ENCODE measurements around the gene IQSEC1. TPM values are rescaled to one million over a fixed set of nuclear protein-coding genes. Genes with fewer than 3 reads are reported as not detected.

IQSEC1 gene
- total and polyA plus RNA-seq, 2 donors (not counting 3 experiments of a cell fraction or from before 2014, with no cell fraction given), result 5.2 to 18.0 TPM

- DNase-seq (ENCODE audit: low read depth, low spot score) (no peak), FAIRE-seq (no peak)
- Histone ChIP-seq H3K79me2 (ENCODE audit: control insufficient read depth, insufficient read depth, low read length) (no peaks in the 10 kb centered on the region), H3K9me1 (replicated peaks; ENCODE audit: control insufficient read depth, extremely low read depth, insufficient read depth, low read length) (no peaks in the 10 kb centered on the region), H3K9me3 (replicated peaks; ENCODE audit: control insufficient read depth, insufficient read depth, low read length) (no peaks in the 10 kb centered on the region), H2AFZ (ENCODE audit: low read depth, low read length) (no peak overlapping the region), H3K9ac (replicated peaks; ENCODE audit: extremely low read depth, insufficient read depth, low read length) (no peak overlapping the region), H3K27ac (ENCODE audit: insufficient read depth, low read depth, low read length) (no peak overlapping the region), H3K4me3 (replicated peaks in 1 of 3; ENCODE audit: insufficient read depth in 1 of 3, low read depth in 1 of 3, low read length in 3 of 3) (no peak overlapping the region), H3K4me1 (ENCODE audit: control insufficient read depth, extremely low read depth, insufficient read depth, low read length) (peaks cover 8% of the 10 kb centered on the region), H3K27me3 (ENCODE audit: control insufficient read depth in 2 of 2, insufficient read depth in 2 of 2, low read length in 2 of 2) (peaks cover 0 to 3% of the 10 kb centered on the region in 2 experiments), H3K36me3 (ENCODE audit: control insufficient read depth in 2 of 2, extremely low read depth in 1 of 2, insufficient read depth in 2 of 2, low read length in 2 of 2) (no peaks in the 10 kb centered on the region), H3K4me2 (ENCODE audit: insufficient read depth, low read length) (no peak overlapping the region), H4K20me1 (replicated peaks; ENCODE audit: control insufficient read depth, extremely low read depth, insufficient read depth, low read length) (no peaks in the 10 kb centered on the region)
- intact Hi-C loops (cut with micrococcal nuclease), result no loop called here
- POLR2A ChIA-PET, result no interaction called here
- dilution Hi-C loops (cut with MboI; ENCODE audit: extremely low pct_ligation_motif_present, low sequenced_read_pairs), result no loop called here
- TF ChIP-seq JUN (IDR thresholded peaks at IDR 0.05; ENCODE audit: borderline replicate concordance, insufficient read depth, insufficient read length, low read depth) (no peak), POLR2A (IDR thresholded peaks at IDR 0.05; ENCODE audit: low read depth, low read length) (no peak), MYC (IDR thresholded peaks at IDR 0.05; ENCODE audit: low read depth, low read length) (no peak), POLR2AphosphoS5 (IDR thresholded peaks at IDR 0.05; ENCODE audit: insufficient read depth, low read depth, low read length) (no peak), FOS (IDR thresholded peaks at IDR 0.05; ENCODE audit: borderline replicate concordance, insufficient read depth, low read length) (no peak), MAX (IDR thresholded peaks at IDR 0.05; ENCODE audit: insufficient read depth, insufficient read length) (no peak), GATA2 (IDR thresholded peaks at IDR 0.05; ENCODE audit: insufficient read depth, insufficient read length, low read depth, low read length) (no peak), CTCF (IDR thresholded peaks at IDR 0.05; ENCODE audit: extremely low read depth in 1 of 2, insufficient read depth in 1 of 2, low read depth in 1 of 2, low read length in 2 of 2) (no peak), EZH2 (IDR thresholded peaks at IDR 0.05; ENCODE audit: borderline replicate concordance, low read depth, low read length, severe bottlenecking) (no peak)
- no TSS peak for BruUV-seq (replicated peaks)
- CTCF ChIA-PET, result interaction anchor here (1.8 kb wide), 1 partner anchor 13 kb away, joined by 6 read pairs; no protein-coding TSS in a partner anchor
These were observed 64.9 kb downstream of the IQSEC1 start for GRCh38 chr3:13008155-13008995.
